ENCODE data around the gene LY86.

Gene LY86

DNA sequence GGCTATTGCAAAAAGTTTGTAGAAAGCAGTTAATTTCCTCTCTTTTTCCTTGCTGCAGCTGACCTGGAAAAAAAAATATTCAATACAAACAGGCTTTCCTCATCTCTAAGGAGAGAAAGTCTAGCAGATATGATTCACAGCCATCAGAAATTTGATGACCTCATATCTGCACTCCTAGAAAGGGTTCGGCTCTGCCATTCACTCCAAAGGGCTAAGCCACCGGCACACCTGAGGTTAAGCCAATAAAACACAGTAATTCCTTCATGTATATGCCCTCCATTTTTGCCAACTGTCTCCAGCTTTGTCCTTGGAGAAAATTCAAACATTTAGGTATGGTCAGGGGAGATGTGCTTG, 18.7 kb upstream of the LY86 start:
- DNase-seq (ENCODE audit: low read depth in 3 of 3, low spot score in 1 of 3), result no peak

DNA sequence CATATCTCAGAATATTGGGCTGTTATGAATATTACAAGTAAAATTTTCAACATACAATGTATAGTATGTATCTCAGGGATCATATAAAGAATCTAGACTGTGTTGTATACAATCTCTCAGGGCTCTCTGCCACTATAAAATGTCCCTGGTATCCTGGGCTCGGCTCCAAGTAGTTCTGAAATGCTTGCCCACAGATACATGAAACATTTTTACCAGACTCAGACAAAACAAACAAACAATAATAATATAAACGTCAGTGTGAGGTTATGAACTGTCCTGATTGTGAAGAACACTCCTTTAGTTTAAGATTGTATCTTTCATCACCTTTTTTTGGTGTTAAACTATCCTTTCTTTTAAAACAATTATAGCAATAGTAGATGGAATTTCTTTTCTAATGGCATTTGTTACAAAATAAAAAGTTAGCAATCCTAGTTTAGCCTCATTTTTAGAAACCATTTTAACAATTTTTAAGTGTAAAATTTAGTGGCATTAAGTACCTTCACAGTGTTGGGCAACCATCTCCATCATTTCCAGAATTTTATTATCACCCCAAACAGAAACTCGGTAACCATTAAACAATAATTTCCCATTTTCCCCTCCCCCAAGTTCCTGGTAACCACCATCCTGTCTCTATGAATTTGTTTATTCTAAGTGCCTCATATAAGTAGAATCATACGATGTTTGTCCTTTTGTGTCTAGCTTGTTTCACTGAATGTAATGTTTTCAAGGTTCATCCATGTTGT, 17.4 kb upstream of the LY86 start:
- no peak for DNase-seq (ENCODE audit: low read depth in 3 of 3, low spot score in 1 of 3)

DNA sequence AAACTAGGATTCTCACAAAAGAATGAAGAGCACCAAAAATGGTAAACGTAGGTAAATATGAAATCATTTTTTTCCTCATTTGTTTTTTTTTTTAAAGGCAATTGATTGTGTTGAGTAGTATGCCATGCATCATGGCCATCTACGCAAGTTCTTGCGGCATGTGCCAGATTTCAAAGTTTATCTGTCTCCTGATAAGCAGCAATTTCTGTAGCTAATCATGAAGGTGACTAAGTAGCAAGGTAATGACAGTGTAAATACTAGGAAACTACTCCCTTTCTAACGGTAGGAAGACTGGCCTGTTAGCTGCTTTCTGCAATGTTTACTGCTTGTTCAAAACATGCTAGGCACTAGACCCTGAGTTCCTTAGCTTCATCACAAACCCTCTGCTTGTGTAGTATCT, 13.4 kb upstream of the LY86 start:
- DNase-seq (ENCODE audit: low read depth in 3 of 3, low spot score in 1 of 3), result no peak

DNA sequence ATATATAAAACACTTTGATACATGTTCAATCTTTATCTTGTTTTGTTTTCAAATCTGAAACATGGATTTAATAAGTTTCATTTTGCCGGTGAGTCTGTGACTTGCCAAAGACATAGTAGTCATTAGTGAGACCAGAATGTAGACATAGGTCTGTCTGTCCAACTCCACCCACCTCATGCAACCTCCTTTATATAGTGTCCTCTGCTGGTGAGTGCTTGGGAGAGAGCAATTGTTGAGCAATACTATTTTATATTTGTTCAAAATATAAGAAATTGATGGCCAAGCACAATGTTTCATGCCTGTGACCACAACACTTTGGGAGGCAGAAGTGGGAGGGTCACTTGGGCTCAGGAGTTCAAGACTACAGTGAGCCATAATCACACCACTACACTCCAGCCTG, 10.8 kb upstream of the LY86 start:
- no peak for DNase-seq (ENCODE audit: low read depth in 3 of 3, low spot score in 1 of 3)

DNA sequence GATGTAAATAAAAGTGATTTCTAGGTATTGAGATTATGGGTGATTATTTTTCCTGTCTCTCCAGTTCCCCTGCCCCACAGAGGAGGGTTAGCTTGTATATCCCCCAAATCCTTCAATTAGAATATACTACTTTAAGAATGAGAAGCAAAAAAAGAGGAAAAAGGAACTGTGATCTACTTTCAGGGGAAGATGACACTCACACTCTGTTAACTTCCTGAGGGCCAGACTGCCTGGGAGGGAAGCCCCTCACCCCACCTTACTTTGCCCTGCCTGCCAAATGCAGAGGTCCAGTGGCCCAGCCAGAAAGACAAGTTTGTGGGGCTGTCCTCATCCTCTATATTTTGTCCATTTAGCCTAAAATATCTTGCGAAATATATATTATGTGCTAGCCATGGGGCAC, 9.2 kb upstream of the LY86 start:
- DNase-seq (ENCODE audit: low read depth in 3 of 3, low spot score in 1 of 3), result no peak

DNA sequence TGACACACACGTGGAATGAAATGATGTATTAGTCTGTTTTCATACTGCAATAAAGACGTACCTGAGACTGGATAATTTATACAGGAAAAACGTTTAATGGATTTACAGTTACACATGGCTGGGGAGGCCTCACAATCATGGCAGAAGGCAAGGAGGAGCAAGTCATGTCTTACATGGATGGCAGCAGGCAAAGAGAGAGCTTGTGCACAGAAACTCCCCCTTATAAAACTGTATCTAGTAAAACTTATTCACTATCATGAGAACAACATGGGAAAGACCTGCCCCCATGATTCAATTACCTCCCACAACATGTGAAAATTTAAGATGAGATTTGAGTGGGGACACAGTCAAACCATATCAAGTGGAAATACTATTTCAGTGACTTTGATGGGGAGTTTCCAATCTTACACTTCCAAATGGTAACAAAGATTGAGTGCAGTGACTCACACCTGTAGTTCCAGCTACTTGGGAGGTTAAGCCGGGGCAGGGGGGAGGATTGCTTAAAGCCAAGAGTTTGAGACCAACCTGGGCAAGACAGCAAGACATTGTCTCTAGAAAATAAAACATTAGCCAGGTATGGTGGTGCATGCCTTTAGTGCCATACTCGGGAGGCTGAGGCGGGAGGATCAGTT, 8.2 kb upstream of the LY86 start:
- no peak for DNase-seq (ENCODE audit: low read depth in 3 of 3, low spot score in 1 of 3)

DNA sequence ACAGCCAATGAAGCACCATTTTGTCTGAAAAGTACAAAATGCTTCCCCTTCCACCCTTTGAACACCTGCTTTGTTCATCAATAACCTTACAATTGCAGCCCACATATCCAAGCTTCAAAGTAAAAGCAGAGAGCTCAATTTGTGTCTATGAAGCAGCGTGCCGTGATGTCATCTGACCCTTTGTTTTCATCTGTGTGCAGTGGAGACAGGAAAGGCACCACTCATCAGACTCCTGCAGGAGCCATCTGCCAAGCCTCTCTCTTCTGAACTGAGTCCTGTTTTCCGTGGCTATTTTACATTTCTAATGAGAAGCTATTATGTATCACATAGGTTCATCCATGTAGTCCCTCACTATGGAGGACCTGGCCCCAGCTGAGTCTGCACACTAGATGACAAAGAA, 7.5 kb upstream of the LY86 start:
- no peak for DNase-seq (ENCODE audit: low read depth in 3 of 3, low spot score in 1 of 3)

DNA sequence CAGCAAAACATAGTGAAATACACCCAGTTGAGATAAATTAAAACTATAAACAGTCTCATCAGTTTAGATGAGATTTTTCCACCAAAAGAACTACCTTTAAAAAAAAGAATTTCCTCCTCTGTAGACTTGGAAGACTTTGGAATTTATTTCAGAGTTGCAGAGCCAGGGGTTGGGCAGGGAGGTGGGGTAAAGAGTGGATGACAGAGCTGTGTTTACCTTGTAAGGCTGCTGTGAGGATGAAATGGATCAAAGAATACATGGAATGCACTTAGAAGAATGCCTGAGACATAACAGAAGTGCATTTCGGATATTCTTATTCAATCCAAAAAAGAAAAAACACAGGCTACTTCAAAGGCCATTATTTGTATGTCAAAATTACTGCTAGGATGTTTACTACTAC, 6.4 kb upstream of the LY86 start:
- no peak for DNase-seq (ENCODE audit: low read depth in 3 of 3, low spot score in 1 of 3)

DNA sequence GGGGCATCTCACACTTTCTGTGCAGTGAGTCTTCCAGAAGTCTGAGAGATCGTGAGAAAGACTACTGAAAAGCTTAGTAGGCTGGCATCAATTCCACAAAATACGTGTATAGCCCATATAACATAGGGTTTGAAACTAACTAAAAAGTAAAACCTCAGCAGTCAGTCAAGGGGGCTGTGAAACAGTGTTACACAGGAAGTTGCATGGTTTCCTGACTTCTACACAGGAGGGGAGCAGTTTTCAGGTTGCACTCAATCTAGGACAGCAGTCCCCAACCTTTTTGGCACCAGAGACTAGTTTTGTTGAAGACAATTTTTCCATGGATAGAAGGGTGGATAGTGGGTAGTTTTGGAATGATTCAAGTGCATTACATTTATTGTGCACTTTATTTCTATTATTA, 4.7 kb upstream of the LY86 start:
- DNase-seq (ENCODE audit: low read depth in 3 of 3, low spot score in 1 of 3), result no peak

DNA sequence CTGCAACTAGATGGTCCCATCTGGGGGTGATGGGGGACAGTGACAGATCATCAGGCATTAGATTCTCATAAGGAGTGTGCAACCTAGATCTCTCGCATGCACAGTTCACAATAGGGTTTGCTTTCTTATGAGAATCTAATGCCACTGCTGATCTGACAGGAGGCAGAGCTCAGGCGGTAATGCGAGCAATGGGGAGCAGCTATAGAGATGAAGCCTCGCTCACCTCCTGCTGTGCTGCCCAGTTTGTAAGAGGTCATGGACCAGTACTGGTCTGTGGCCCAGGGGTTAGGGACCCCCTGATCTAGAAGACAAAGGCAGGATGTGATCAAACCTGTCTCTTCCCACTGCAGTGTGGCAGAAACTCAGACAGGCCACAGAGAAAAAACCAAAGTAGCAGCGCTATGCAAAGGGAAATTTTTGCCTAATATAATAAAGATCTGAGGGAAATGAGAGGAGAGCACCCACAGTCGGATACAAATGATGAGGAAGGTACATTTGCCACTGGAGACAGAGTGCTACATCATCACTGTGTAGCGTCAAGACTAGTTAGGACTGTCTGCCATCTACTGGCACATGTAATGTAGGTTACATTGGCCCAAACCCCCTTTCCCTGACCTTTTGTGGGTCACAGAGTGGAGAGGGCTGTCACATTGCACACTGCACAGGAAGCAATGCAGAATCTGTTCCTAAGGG, 4.1 kb upstream of the LY86 start:
- no peak for DNase-seq (ENCODE audit: low read depth in 3 of 3, low spot score in 1 of 3)

DNA sequence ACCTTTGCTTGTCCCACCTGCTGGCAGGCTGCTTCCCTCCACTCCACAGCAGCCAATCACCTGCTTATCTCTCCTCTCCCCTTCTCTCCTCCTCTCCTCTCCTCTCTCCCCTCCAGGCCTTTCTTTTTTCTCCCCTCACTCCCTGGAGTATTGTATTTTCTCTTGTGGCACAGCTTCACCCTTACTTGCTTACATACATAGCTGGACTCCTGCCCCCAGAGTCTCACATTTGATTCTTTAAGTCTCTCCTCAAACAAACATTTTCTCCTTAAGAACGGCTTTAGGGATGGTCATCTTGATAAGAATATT, 3.6 kb upstream of the LY86 start:
- DNase-seq (ENCODE audit: low read depth in 3 of 3, low spot score in 1 of 3), result no peak

DNA sequence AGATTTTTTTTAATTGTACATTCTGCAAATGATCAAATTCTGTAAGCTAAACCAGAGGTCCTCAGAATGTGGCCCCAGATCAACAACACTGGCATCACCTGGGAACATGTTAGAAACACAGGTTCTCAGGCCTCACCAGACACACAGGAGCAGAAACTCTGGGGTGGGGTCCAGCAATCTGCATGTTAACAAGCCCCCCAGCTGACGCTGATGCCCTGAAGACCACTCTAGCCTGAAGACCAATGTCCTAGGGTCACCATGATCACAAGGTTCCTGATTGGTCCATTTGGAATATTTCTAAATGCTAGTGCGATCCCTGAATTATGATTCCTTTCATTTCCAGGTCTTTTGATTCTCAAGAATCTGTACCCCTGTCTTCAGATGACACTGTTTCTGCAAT, 2.4 kb upstream of the LY86 start:
- no peak for DNase-seq (ENCODE audit: low read depth in 3 of 3, low spot score in 1 of 3)

DNA sequence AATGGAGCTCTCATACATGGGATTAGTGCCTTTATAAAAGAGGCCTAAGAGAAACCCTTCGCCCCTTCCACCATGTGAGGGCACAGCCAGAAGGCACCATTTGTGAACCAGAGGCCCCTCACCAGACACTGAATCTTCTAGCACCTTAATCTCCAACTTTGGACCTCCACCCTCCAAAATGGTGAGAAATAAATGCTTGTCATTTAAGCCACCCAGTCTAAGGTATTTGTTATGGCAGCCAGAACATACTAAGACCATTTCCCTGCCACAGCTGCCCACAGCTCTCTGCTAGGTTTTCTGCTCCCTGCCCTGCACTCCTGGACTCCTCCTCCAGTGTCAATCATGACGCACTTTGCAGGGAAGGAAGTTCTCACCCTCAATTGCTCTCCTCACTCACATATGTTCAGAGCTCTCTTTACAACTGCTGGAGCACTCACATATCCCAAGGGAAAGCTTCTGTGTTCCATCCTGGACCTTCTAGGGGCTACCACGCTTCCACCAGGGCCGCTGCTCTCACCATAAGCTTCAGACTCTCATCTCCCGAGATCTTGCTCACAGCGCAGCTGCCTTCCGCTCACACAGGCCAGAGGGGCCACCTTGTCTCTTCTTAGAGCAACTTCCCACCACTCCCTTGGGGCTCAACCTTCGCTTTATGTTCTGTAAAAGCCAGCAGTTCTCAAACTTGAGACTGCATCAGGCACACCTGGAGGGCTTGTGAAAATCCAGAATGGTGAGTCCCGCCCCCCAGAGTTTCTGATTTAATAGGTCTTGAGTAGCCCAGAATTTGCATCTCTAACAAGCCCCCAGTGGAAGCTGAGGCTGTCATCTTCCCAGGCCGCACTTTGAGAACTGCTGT, 1.6 kb upstream of the LY86 start:
- DNase-seq (ENCODE audit: low read depth in 3 of 3, low spot score in 1 of 3), result no peak

DNA sequence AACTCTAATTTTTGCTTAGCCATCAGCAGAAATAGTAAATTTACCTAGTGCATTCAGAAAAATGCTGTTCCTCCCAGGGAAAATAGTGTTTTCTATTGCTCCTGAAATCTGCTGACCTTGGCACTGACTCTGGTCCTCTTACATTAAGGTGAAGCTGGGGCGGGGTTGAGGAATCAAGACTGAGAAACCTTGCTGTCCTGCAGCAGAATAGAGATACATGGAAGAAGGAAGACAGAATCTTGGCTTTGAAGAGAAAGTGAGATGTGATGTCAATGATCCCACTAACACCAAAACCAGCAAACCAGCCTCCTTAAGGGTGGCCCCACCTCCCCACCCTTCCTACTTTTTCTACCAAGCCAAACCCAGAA, 840 bp upstream of the LY86 start:
- no peak for DNase-seq (ENCODE audit: low read depth in 3 of 3, low spot score in 1 of 3)

DNA sequence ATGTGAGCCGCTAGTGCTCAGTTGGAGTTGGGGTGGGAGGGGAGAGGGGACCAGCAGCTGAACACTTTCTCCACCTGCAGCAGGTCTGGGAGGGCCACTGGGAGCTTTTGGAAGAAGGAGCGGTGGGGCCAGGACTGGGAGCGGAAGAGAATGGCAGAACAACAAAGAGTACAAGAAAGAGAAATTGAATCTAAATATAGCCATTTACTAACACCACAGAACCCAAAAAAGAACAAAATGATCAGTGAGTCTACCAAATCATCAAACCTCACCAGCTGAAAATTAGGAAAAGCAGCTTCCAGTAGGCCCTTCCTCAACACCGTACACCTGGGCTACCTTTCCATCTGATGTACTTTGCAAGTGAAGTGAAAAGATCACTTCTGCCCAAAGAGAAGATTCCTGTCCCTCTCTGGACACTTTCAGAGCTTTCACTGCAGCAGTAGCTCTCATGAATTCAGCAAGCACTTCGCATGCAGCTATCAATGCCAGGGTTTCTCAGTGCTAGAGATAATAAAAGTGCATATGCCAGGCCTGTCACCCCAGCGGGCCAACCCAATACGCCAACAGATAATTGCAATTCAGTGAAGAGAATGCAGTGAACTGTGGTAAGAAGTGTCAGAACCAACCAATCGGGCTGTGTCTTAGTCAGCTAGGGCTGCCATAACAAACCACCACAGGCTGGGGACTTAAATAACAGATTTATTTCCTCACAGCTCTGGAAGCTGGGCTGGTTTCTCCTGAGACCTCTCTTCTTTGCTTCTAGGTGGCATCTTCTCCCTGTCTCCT, 597 bp downstream of the LY86 start:
- DNase-seq (ENCODE audit: low read depth in 3 of 3, low spot score in 1 of 3), result no peak

DNA sequence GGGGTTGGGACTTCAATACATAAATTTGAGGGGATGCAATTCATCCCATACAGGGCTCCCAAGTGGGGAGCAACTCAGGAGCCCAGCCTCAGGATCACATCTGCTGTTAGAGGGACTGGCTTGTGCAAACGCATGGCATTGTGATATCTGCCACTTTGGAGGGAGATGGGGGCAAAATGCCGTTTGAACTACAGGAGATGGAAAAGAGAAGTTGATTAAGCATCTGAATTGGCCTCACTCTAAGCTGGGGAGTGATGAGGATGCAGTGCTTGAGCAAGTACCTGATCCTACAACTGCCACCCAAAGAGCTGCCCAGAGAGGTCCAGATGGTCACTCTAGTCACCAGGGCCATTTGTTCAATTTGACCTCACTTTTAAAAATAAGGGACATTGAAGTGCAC, 2.0 kb downstream of the LY86 start:
- no peak for DNase-seq (ENCODE audit: low read depth in 3 of 3, low spot score in 1 of 3)

DNA sequence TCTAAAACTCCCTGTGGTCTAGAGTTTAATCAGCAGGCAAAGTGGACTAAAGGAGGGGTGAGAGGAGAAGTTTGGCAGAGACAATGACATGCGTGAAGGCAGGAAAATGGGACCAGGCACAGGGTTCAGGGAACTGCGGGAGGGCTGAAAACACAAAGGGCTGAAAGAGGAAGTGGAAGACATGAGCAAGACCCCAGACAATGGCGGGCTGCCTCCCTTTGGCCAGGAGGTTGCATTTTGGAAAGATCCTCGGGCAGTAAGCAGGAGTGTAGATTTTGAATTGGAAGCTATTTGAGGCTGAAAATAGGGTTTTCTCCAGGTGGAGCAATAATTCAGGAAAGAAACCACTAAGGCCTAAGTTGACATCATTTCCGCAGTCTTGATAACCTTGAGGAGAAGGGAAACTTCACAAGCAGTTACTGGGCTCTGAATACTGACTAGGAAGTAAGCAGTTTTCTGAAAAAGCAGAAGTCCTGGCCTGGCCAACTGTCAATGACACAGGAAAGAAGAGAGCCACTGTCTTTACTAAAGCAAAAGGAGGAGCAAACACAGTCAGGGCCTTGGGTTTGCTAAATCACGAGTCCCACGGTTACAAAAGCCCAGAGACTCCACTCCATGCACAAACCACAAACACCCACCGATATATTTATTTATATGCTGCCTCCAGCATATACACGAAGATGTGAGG, 3.4 kb downstream of the LY86 start:
- no peak for DNase-seq (ENCODE audit: low read depth in 3 of 3, low spot score in 1 of 3)

DNA sequence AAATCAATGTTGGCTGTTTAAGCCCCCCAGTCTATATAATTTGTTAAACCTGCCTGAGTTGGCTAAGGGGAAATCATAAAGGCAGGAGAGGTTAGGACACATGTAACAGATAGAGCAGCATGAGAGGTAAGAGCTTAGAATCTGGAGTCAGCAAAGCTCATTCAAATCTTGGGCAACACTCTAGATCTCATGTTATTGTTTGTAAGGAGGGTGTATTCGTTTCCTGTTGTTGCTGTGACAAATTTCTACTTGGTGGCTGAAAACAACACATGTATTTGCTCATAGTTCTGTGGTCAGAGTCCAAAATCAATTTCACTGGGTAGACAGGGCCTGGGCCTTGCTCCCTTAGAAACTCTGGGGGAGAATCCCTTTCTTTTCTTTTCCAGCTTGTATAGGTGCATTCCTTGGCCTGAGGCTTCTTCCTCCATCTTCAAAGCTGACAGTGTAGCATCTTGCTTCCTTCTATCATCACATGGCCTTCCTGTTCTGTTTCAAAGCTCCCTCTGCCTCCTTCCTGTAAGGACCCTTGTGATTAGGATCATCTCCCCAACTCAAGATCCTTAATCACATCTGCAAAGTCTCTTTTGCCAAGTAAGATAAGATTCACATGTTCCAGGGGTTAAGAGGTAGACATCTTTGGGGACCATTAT, 4.4 kb downstream of the LY86 start:
- no peak for DNase-seq (ENCODE audit: low read depth in 3 of 3, low spot score in 1 of 3)

DNA sequence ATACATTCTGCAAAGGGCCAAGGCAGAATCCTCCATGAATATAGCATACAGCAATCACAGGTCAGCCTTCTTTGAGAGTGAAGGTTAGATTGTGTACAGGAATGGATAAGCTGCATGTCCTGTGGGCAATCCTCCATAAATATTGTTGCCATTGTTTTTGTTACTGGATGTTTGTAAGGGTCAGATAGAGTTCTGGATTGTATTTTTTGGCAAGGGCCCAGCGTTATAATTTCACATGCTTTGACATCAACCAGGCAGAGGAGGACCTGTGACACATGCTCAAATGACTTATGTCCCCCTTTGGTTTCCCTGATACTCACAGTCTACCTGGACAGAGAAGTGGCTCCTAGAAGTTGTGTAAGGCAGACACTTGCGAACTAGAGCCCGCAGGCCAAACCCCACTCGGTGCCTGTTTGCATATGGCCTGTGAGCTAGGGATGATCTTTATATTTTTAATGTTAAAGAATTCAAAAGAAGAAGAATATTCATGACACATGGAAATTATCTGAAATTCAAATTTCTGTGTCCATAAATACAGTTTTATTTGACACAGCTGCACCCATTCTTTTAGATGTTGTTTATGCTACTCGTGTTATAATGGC, 5.4 kb downstream of the LY86 start:
- DNase-seq (ENCODE audit: low read depth in 3 of 3, low spot score in 1 of 3), result no peak

DNA sequence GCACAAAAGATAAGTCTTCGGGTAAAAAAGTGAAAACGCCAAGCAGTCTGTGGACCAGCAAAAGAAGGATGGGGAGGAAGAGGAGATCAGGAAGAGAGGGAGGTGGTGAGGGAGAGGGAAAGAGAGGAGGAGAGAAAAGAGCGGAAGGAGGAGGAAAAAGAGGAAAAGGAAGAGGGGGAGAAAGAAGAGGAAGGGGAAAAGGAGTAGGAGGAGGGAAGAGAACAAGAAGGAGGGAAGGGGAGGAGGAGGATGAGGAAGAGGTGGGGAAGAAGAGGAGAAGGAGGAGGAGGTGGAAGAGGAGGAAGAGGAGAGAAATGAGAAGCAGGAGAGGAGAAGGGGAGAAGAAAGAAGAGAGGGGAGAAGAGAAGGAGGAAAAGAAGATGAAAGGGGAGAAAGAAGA, 6.5 kb downstream of the LY86 start:
- no peak for DNase-seq (ENCODE audit: low read depth in 3 of 3, low spot score in 1 of 3)

Data from stimulated activated CD4-positive, alpha-beta T cell treated with anti-CD3 and anti-CD28 coated beads, TNF-alpha, amount 100 ng/mL, for 1 hour (primary cell).